IMR-90 (cell line): Measurements from ENCODE around the gene ABI3. TPM values are rescaled to one million over a fixed set of nuclear protein-coding genes. Genes with fewer than 3 reads are reported as not detected.

Experiments
- polyA plus RNA-seq, 3 experiments: library from polyadenylated mRNA; depleted of rRNA; stranded (reverse); fragments of >200 nt; gene quantifications; 2 replicates each; pipeline ENCODE4 v1.2.3, GENCODE V29; 2012; ENCODE audit warnings: low replicate concordance in 1 of 3
- total RNA-seq: library from RNA; depleted of rRNA; stranded (reverse); fragments of >200 nt; gene quantifications from 2 replicates; pipeline ENCODE4 v1.2.3, GENCODE V29; 2012; rRNA removed

The ABI3 gene
- total and polyA plus RNA-seq, 2 of the 4 experiments (the other 2 are of a cell fraction), result 1.1 to 1.2 TPM

Other genes with a start within 250 kb of the ABI3 start
- not detected in 2 replicates for gene GIP, start 242.1 kb upstream of the ABI3 start, total RNA-seq
- gene GIP, start 242.1 kb upstream of the ABI3 start, polyA plus RNA-seq (2012; rRNA removed), result 0.44 TPM in 1 of 2 replicates, not detected in the other
- 10.2 and 11.9 TPM in 2 replicates for gene IGF2BP1, start 213.3 kb upstream of the ABI3 start, total RNA-seq
- 12.2 and 13.1 TPM in 2 replicates for gene IGF2BP1, start 213.3 kb upstream of the ABI3 start, polyA plus RNA-seq (2012; rRNA removed)
- gene B4GALNT2, start 77.9 kb upstream of the ABI3 start, total RNA-seq, result under 0.01 TPM in 1 of 2 replicates, not detected in the other
- 0.06 TPM in 1 of 2 replicates, not detected in the other for gene B4GALNT2, start 77.9 kb upstream of the ABI3 start, polyA plus RNA-seq (2012; rRNA removed)
- 0.18 and 0.56 TPM in 2 replicates for gene GNGT2, start 133 bp upstream of the ABI3 start, total RNA-seq
- 0.65 and 0.79 TPM in 2 replicates for gene GNGT2, start 133 bp upstream of the ABI3 start, polyA plus RNA-seq (2012; rRNA removed)
- under 0.01 TPM in 2 replicates for gene PHOSPHO1, start 20.1 kb downstream of the ABI3 start, total RNA-seq
- 0.48 and 0.56 TPM in 2 replicates for gene PHOSPHO1, start 20.1 kb downstream of the ABI3 start, polyA plus RNA-seq (2012; rRNA removed)
- 8.8 and 9.7 TPM in 2 replicates for gene ZNF652, start 151.5 kb downstream of the ABI3 start, total RNA-seq
- 3.3 and 3.6 TPM in 2 replicates for gene ZNF652, start 151.5 kb downstream of the ABI3 start, polyA plus RNA-seq (2012; rRNA removed)
- 283 and 304 TPM in 2 replicates for gene PHB1, start 204.2 kb downstream of the ABI3 start, total RNA-seq
- 291 and 294 TPM in 2 replicates for gene PHB1, start 204.2 kb downstream of the ABI3 start, polyA plus RNA-seq (2012; rRNA removed)